NCI-H510A treated with DMSO at 0.1 percent for 48 hours (cell line): Measurements from ENCODE around the gene NR2C1.

ENCODE experiments used
- DNase-seq: peaks from one replicate; lab custom pipeline; 2025; lab: John Stamatoyannopoulos, UW

NR2C1 gene

DNA sequence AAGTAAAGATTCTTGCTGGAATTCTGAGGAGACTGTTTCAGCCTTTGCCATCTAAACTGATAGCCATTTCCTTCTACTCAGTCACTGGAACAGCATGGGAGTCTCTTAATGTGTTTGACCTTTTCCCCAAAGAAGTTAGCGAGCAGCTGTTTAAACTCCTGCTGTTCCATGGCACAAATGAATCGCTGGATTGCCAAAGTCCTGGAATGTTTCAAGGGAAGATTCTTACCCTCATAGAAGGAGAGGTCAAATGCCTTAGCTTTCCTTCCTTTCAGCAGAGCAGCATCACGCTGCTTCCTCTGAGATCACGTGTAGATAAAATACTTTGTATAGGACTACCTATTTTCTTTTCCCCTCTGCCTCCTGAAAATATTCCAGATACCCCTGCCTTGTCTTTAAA lies 10.5 kb upstream of the NR2C1 start:
- DNase-seq = no peak

DNA sequence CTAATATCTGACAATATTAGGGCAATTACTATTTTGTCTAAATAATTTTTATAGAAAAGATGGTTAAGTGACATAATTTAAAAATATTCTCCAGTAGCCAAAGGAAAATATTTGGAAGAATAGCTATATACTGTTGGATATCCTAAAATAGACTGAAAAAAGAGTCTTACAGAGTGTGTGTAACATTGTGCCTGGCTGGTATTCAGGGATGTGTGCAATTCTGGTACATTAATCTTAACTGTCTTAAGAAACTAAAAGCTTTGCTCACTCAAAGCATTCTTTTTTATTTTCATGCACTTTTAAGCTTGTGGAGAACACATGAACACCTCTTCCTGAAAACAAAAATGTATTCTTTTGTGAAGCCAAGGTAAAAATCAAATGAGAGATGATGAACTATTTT lies 10.1 kb upstream of the NR2C1 start:
- DNase-seq = no peak

DNA sequence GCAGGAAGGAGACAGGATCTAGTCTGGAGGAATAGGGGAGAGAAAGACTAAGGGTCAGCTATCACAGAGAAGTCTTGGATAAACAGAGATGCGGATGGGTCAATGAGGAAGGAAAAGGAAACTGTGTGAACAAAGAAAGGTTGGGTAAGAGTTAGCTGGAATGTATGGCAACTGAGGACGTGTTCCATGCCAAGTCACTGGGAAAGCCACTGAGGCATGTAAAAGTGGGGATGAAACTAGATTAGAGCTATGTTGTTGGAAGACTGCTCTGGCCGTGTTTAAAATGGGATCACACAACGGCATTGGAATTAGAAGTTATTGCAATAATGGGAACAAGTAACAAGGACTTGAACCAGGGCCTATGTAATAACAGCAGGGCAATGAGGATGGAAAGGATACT lies 3.9 kb upstream of the NR2C1 start:
- no peak for DNase-seq

DNA sequence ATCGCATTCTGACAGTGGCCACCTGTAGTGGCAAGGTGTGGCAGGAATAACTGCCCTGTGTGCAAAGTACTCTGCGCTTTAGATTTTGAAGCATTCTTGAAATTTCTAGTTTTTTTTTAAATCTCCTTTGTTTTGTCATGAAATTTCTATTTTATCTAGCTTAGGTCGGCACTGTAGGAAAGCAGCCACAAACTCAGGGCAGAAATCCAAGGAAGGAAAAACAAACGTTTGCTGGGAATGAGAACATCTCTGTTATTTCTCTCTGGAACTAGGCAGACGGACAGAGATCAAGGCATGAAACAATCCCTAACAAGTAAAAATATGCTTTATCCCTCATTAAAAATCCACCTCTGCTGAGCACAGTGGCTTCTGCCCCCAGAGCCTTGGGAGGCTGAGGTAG lies 1.3 kb upstream of the NR2C1 start:
- no peak for DNase-seq

DNA sequence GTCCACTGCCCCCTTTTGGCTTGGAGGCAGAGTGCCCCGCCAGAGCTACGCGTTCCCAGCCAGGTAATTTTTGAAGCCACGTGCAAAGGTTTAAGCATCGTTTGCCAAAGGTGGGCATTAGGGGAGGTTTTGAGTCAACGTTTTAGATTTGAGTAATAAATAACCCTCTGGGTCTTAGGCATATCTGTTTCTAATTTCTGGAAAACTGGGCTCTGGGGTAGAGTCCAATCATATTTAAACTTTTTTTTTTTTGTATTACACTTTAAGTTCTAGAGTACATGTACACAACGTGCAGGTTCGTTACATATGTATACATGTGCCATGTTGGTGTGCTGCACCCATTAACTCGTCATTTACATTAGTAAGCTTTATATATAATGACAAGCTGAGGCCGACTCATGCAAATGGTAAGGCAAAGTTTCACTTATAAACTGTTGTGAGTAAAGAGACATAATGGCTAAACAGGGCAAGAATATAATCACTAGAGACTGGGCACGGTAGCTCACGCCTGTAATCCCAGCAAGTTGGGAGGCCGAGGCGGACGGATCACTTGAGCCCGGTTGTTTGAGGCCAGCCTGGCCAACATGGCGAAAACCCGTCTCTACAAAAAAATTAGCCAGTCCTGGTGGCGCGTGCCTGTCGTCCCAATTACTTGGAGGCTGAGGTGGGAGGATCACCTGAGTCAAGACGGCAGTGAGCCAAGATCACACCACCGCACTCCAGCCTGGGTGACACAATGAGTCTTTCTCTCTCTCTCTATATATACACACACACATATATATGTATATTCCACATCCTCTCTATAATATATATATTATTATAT lies 491 bp upstream of the NR2C1 start:
- no peak for DNase-seq

DNA sequence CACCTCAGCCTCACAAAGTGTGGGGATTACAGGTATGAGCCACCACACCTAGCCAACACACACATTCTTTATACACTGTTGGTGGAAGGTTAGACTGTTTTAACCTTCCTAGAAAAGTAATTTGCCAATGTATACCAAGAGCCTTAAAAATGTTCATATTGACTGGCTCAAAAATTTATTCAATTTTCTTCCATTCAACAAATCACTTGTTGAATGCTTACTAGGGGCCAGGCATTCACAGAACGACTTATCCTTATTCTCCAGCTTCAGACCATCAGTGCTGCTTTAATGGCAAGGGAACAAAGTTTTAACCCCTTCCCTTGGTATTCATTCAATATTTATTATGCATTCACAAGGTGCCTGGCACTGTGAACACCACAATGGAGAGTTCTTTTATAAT lies 3.0 kb downstream of the NR2C1 start:
- DNase-seq = no peak

DNA sequence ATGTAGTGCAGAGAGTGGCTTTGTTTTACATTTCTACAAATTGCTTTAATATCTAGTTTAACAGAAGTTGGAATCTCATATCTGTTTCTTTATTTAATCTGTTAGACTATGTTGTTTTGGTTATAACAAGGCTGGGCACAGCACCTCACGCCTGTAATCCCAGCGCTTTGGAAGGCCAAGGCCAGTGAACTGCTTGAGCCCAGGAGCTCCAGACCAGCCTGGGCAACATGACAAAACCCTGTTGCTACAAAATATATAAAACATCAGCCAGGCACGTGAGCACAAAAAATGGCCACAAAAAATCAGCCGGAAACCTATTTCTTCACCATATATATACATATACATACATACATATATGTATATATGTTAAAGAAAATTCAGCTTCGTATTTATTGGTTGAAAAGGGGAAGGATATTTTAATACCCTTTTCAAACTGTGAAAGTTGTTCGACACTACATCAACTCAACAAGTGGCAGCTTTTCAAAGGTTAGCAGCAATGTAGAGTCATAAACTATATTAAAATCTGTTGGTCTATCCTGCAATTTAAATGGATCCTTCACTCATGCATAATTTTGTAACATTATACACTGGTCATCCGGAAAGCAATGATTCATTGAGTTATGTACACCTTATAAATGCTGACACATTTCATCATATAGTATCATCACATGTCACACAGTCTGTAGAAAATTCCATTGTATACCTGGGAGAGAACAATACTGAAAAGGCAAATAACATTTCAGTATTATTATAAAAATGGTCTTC lies 7.1 kb downstream of the NR2C1 start:
- no peak for DNase-seq

DNA sequence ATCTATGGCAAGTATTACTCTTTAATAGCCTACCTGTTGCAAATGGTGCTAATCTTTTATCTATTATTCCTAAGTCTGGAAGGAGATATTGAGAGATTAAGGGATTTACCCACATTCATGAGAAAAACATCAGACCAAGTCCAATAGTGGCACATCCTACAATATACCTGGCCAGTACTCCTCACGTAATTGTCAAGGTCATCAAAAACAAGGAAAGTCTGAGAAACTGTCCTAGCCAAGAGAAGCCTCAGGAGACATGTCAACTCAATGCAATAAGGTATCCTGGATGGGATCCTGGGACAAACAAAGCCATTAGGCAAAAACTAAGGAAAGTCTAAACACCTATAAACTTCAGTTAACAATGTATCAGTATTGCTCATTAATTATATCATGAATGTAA lies 12.5 kb downstream of the NR2C1 start:
- DNase-seq = no peak

DNA sequence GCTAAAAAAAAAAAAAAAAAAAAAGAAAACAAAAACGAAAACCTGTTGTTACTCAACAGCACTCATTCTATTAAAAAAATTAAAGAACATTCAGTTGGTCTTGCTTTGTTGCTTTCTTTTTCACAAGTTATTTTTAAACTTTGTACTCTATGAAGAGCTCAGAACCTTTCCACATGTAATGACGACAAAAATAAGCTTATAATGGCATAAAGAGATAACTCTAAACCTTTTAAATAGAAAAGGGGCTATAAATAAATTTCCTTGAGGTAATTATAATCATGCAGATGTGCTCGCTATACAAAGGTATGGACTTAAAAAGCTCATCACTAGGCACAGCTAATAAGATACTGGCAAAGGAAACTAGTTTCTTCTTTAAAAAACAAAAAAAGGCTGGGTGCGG lies 13.4 kb downstream of the NR2C1 start:
- no peak for DNase-seq

DNA sequence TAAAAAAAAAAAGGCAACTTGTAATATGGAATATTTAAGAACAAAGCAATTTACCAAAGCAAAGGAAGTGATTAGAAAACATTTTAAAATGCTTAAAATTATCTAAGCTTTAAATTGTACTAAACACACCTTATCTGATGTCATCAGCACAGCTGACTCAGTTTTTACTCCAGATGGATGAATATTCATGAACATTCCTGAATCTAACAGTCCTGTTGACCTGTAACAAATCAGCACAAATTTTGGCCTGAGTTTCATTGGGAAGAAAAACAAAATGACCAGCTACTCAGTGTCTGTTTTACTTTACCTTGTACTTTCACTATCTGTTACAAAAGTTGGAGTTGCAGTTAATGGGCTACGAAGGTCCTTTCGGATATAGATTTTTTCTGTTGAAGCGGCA lies 16.0 kb downstream of the NR2C1 start:
- DNase-seq = no peak

DNA sequence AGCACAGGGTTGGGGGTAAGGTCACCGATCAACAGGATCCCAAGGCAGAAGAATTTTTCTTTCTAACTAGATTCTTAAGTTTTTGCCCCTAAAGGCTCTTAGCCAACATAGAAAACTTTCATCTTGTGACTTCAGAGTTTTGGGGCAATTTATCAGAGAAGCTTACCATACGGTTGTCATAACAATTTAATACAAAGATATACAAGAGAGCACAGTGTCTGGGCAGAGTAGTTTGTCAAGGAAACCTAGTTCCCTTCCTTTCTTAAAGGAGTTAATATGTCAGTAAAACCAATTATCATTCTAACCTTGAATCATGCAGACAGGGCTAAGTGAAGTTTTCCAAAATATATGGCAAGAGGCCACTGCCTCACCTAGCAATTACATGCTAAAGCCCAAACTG lies 18.4 kb downstream of the NR2C1 start:
- no peak for DNase-seq

DNA sequence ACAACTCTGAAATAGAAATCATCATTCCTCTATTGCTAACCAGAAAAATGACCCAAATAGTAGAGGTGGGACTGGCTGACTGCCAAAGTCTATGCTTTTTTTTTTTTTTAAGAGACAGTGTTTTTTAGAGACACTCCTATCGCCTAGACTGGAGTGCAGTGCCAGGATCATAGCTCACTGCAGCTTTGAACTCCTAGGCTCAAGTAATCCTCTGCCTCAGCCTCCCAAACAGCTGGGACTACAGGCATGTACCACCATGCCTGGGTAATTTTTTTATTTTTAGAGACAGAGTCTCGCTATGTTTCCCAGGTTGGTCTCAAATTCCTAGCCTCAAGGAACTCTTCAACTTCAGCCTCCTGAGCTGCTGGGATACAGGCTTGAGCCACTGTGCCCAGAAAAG lies 19.2 kb downstream of the NR2C1 start:
- no peak for DNase-seq

DNA sequence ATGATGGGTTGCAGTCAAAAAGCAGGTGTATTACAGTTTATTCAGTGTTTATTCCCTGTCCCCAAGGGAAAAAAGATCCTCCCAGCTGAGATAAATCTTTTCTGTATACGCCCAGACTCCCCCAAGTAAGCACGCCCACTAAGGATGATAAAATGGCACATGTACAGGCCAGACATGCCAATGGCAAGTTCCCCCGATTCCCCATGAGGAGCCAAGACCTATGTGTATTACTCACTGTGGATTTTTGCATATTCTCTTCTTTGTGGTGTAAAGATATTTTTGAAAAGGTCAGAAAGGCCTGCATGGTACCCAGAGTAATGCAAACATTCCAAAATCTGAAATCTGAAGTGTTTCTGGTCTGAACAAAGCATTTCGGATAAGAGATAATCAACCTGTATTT lies 22.2 kb downstream of the NR2C1 start:
- no peak for DNase-seq

DNA sequence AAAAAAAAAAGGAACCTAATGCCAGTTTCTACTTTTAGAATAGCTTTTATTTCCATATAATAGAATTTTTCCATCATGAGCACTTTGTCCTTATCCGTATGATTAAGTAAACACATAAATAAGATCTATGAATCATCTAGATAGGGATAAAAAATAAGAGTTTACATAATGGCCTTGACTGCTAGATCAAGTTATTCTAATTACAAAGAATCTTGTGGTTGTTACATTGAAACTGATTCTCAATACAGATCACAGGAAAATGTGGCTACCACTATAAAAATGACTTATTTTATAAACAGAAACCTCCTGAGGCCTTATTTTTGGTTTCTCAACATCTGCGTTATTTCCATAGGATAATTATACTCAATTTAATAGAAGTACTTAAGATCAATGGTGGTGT lies 35.5 kb downstream of the NR2C1 start:
- DNase-seq = no peak

DNA sequence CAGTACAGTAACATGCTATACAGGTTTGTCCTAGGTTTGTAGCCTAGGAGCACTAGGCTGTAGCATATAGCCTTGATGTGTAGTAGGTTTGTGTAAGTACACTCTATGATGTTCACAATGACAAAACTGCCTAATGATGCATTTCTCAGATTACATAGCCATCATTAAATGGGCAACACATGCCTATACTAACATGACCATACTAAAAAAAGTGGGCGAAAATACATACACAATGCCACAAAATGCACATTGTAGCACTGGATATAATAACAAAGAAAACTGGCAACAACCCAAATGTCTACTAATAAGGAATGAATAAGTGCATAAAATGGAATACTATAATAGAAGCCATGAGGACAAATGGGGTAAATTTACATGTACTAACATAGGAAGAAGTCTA lies 38.7 kb downstream of the NR2C1 start:
- DNase-seq = no peak

DNA sequence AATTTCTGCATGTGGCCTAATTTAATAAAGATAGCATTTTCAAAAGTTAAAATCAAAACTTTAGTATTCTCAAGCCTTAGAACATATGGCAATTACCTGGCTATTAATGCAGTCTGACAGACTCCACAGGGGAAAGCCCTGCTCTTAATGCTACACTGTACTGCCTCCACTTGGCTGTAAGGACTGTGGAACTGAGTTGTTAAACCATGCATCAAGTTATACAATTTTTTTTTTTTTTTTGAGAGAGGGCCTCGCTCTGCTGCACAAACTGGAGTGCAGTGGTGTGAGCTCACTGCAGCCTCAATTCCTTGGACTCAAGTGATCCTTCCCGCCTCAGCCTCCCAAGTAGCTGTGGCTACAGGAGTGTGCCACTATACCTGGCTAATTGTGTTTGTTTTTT lies 50.9 kb downstream of the NR2C1 start:
- DNase-seq = no peak

DNA sequence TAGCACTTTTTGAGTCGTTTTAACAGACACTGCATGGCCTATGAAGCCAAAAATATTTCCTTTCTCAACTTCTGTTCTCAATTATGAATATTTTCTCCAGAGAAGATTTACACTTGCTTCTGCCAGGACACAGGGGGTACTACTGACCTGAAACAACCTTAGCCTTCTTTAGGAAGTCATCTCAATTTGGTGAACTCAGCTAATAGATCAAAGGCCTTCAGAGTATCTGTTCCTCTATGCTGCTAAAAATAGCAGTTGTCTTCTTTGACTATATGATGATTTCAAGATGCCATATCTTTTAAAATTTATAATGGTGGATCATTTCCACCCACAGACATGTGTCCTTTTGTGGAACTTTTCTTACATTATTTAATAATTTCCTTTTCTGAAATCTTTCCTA lies 55.9 kb downstream of the NR2C1 start:
- DNase-seq = no peak

DNA sequence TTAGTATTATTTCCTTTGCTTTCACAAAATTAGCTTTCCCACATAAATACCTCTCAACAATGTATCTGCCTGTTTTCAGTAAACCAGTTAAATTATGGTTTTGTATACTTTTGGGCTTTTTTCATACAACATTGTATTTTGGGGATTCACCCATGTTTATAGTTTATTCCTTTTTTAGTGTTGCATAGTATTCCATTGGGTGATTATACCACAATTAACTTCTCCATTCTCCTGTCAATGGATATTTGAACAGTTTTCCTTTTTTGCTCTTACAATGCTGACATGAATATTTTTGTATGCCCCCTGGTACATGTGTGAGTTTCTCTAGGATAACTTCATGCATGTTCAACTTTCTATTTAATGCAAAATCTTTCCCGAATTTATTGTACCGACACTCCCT lies 57.3 kb downstream of the NR2C1 start:
- no peak for DNase-seq

DNA sequence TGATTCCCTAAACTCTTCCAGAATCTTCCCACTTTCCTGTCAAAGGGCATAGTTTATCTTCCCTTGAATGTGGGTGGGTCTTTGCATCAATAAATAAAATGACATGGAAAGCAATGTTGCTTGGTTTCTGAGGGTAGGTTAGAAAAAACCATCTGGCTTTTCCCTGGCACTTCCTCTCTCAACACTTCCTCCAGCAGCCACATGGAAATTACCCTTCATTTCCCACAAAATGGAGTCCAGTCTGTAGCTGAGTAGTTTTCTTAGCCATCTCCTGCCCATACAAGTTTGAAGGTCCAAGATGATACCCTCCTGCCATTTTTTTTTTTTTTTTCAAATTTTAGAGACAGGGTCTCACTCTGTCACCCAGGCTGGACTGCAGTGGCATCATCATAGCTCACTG lies 58.9 kb downstream of the NR2C1 start:
- no peak for DNase-seq

DNA sequence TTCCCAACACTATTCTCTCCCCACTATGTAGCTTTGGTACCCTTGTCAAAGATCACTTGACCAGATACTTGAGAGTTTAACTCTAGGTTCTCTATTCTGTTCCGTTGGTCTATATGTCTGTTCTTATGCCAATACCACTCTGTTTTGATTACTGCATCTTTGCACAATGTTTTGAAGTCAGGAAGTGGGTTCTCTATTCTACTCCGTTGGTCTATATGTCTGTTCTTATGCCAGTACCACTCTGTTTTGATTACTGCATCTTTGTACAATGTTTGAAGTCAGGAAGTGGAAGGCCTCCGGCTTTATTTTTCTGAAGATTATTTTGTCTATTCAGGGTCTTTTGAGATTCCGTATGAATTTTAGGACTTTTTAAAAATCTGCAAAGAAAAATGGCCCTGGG lies 67.2 kb downstream of the NR2C1 start:
- no peak for DNase-seq

DNA sequence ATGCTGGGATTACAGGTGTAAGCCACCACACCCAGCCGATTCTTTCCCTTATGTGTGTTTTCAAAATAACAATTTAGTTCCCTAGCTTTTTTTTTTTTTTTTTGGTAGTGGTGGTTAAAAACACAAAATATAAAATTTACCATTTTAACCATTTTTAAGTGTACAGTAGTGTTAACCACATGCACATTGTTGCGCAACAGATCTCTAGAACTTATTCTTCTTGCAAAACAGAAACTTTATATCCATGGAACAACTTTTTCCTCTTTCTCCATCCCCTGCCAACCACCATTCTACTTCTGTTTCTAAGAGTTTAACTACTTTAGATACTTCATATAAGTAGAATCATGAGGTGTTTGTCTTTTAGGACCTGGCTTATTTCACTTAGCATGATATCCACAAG lies 68.8 kb downstream of the NR2C1 start:
- no peak for DNase-seq

DNA sequence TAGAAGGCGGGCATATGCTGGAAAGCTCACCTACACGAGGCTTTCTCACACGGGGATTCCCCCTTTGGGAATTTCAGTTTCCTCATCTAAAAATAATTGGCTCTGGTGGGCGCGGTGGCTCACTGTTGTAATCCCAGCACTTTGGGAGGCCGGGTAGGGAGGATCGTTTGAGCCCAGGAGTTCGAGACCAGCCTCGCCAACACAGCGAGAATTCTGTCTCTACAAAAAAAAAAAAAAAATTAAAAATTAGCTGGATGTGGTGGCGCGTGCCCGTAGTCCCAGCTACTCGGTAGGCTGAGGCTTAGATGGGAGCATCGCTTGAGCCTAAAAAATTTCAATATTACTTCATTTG lies 69.5 kb downstream of the NR2C1 start:
- DNase-seq = no peak

DNA sequence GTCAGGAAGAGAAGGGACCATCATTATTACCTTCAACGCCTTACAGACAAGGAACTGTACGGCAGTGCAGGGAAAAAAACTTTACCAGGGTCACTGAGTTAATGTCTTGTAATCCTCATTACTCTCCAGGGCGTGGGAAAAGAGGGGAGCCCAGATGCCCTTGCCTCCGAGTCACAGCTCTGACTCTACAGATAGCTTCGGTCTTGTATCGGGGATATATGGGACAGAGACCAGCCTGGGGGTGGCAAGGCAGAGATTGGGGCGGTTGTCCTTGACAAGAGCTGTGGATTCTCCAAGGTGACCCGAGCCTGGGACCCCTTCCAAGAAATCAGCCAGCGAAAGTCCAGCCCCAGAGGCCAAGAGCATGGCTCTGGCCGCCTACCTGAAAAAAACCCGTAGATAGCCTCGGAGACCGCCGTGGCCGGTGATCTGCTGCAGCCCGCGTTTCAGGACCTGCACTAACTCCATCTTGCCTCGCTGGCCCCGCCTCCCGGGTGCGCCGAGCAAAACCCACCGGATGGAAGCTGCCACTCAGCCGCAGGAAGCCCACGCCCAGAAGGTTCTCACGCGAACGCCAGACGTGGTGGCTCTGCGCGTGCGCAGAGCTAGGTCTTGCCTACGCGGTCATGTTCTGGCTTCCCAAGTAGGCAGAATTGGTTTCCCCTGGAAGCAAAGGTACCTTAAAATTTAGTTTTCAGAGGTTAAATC lies 70.1 kb downstream of the NR2C1 start, which contains the start of gene NDUFA12:
Gene NDUFA12, minus strand, starts transcription at position 485 of the 708 bp plus-strand sequence. Its CDS starts 17 bp downstream, at position 468.
- peak; percentile 97 for DNase-seq
